Ectodermal cell (in vitro differentiated cells): ENCODE measurements around the gene PPP6R3.

Experiments used
- H3K27ac ChIP-seq: 2 replicates; pipeline ENCODE4 v1.7.0; 2013; ENCODE audit warnings: mild to moderate bottlenecking, low read depth, low read length; ENCODE audit not compliant: insufficient read depth, poor library complexity, severe bottlenecking
- H3K27me3 ChIP-seq: 2 replicates; pipeline ENCODE4 v1.7.0; 2013; ENCODE audit warnings: mild to moderate bottlenecking, low read length; ENCODE audit not compliant: insufficient read depth, control insufficient read depth, poor library complexity, severe bottlenecking
- H3K36me3 ChIP-seq: one replicate; pipeline ENCODE4 v1.7.0; 2013; ENCODE audit warnings: low read length; ENCODE audit not compliant: control insufficient read depth, insufficient read depth
- H3K4me1 ChIP-seq: one replicate; pipeline ENCODE4 v1.7.0; 2013; ENCODE audit warnings: low read length; ENCODE audit not compliant: control insufficient read depth, insufficient read depth
- H3K4me3 ChIP-seq: 2 replicates; pipeline ENCODE4 v1.7.0; 2013; ENCODE audit warnings: low read depth, low read length, control low read depth; ENCODE audit not compliant: insufficient read depth
- H3K9me3 ChIP-seq: 2 replicates; pipeline ENCODE4 v1.7.0; 2013; ENCODE audit warnings: mild to moderate bottlenecking, low read length, moderate library complexity; ENCODE audit not compliant: control insufficient read depth
- WGBS, 2 experiments: methylation state at CpG; one replicate each; pipeline ENCODE4 v1.1.7; 2013; ENCODE audit warnings: missing lambda C conversion rate in 2 of 2; 5-methylcytosine and 5-hydroxymethylcytosine counted together

The PPP6R3 gene

GRCh38 chr11:68436162-68436888 is 24.2 kb upstream of the PPP6R3 start:
- H3K36me3 ChIP-seq: no peaks in the 10 kb centered on the region
- H3K9me3 ChIP-seq: no peaks in the 10 kb centered on the region
- no peak overlapping the region for H3K4me3 ChIP-seq
- no peaks in the 10 kb centered on the region for H3K27me3 ChIP-seq
- peaks cover 12% of the 10 kb centered on the region for H3K4me1 ChIP-seq
- WGBS, 2 experiments: 92% methylated on average over 16 of the region's 16 CpGs
- H3K27ac ChIP-seq: no peak overlapping the region

DNA sequence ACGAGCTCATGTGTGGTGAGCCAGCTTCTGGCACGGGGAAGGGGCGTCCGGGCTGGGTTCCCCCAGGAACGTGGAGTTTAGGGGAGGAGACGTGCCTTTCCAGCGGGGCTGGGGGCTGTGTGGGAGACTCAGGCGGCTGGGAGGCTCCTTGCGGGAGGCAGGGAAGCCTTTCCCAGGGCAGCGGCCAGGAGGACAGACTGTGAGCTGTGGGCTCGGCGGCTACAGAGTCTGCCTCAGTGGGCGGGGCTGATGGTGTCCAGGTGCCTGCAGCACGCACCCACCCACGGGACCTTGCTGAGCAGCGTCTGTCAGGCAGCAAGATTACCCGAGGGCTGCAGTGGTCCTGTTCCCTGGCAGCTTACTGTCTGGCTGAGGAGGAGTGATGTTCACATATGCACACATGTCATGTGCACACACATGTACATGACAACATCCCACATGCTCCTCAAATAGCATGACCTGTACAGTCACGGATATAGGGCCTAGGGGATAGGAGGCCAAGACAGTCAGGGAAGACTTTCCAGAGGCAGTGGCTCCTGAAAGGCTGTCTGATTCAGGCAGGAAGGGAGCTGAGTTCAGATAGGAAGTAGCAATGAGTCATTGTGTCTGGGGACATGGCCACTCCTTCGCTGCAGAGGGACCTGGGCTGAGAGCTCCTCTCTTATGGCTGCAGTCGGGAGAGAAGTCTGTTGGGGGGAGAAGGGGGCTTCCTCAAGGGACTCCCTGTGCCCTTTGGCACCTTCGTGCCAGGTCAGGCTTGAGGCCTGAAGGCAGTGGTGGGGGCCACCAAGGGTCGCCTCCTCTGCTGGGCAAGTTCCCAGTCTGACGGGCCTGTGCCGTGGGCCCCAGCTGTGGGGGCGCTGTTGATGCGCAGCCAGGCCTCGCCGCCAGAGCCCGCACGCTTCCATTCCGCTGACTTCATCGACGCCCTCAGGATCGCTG is 23.3 kb upstream of the PPP6R3 start:
- no peaks in the 10 kb centered on the region for H3K9me3 ChIP-seq
- H3K36me3 ChIP-seq: no peaks in the 10 kb centered on the region
- no peaks in the 10 kb centered on the region for H3K27me3 ChIP-seq
- no peak overlapping the region for H3K27ac ChIP-seq
- peaks cover 21% of the 10 kb centered on the region for H3K4me1 ChIP-seq
- no peak overlapping the region for H3K4me3 ChIP-seq
- WGBS, 2 experiments: 92 to 93% methylated on average over 34 of the region's 34 CpGs

GRCh38 chr11:68437927-68438657 is 22.5 kb upstream of the PPP6R3 start:
- Histone ChIP-seq H3K27me3 (no peaks in the 10 kb centered on the region), H3K36me3 (no peaks in the 10 kb centered on the region), H3K27ac (no peak overlapping the region), H3K4me1 (peaks cover 22% of the 10 kb centered on the region), H3K9me3 (no peaks in the 10 kb centered on the region), H3K4me3 (no peak overlapping the region)
- 96% methylated on average over 34 of the region's 34 CpGs for WGBS, 2 experiments

DNA sequence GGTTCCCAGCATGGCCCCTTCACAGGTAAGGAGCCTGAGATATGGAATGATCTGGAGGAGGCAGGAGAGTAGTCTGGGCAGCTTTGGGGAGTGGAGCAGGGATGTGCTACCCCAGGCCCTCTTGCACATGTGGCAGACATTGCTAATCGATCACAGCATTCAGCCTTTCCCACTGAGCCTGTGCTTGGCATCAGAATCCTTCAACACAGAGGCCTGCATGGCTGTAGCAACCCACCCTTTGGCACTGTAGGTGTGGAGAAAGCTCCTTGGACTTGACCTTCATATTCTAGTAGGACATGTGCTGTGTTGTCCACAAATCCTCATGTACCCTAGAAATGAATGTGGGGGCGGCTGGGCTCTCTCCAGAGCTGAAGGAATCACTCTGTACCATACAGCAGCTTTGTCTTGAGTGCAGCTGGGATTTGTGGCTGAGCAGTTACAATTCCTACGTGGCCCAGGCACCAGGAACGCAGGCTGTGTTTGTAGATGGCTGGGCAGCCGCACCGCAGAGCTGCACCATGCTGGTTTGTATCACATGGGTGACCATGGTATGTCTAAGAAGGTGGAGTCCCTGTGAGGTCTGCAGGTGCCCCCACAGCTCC is 21.8 kb upstream of the PPP6R3 start:
- Histone ChIP-seq H3K4me3 (no peak overlapping the region), H3K9me3 (no peaks in the 10 kb centered on the region), H3K27ac (no peak overlapping the region), H3K4me1 (peaks cover 22% of the 10 kb centered on the region), H3K36me3 (no peaks in the 10 kb centered on the region), H3K27me3 (no peaks in the 10 kb centered on the region)
- 94% methylated on average over 6 of the region's 6 CpGs for WGBS, 2 experiments

- Histone ChIP-seq H3K4me1 (peaks cover 22% of the 10 kb centered on the region), H3K9me3 (no peaks in the 10 kb centered on the region), H3K27ac (no peak overlapping the region), H3K36me3 (no peaks in the 10 kb centered on the region), H3K4me3 (no peak overlapping the region), H3K27me3 (no peaks in the 10 kb centered on the region)
- 61 to 62% methylated on average over 38 of the region's 38 CpGs for WGBS, 2 experiments
Observed at GRCh38 chr11:68439355-68440065, 21.0 kb upstream of the PPP6R3 start.

DNA sequence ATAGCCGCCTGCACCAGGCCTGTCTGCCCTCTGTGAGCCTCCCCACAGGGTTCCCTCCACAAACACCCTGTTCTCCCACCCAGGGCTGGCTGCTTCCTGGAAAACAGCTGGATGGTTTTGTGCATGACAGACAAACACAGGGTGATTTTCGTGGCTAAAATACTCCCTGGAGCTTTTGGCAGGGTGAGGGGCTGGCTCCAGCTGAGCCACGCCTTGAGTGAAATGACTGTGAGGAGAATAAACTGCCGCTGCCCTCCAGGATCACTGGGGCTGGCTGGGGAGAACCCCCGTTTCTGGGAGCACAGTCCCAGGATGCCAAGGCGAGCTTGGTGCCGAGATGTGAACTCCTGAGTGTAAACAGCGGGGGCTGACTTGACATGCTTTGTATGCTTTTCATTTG is 20.3 kb upstream of the PPP6R3 start:
- H3K27me3 ChIP-seq: no peaks in the 10 kb centered on the region
- WGBS, 2 experiments: 80 to 82% methylated on average over 8 of the region's 8 CpGs
- no peaks in the 10 kb centered on the region for H3K9me3 ChIP-seq
- H3K4me1 ChIP-seq: peaks cover 22% of the 10 kb centered on the region
- H3K27ac ChIP-seq: no peak overlapping the region
- H3K36me3 ChIP-seq: no peaks in the 10 kb centered on the region
- no peak overlapping the region for H3K4me3 ChIP-seq

DNA sequence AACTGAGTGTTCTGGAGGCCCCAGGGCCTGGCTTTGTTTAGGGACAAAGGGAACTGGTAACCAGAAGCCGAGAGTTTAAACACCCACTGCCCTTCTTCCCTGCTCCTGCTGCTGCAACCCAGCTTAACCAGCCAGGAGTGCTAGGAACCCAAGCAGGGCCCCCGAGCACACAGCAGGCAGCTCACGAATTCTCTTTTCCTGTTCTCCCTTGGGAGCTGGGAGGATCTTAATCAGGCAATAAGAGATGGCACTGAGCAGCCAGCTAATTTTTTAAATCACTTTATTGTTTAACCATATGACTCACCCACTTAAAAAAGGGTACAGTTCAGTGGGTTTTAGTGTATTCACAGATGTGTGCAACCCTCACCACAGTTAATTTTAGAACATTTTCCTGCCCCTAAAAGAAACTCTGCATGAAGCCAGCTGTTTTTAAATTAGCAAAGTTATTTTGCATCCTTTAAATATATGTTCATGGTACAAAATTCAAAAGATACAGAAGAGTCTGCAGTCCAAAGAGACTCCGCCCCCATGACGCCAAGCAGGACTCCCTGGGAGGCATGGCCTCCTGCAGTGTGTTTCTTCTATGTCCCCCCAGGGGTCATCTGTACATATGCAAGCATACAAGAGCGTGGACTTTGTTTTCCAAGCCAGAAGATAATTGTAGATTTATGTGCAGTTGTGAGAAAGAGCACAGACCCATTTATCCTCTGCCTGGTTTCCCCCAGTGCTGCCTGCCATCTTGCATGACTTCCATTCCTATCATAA is 18.9 kb upstream of the PPP6R3 start:
- no peaks in the 10 kb centered on the region for H3K36me3 ChIP-seq
- WGBS, 2 experiments: 54 to 58% methylated on average over 6 of the region's 6 CpGs
- H3K9me3 ChIP-seq: no peaks in the 10 kb centered on the region
- H3K4me1 ChIP-seq: peaks cover 22% of the 10 kb centered on the region
- H3K27me3 ChIP-seq: no peaks in the 10 kb centered on the region
- no peak overlapping the region for H3K27ac ChIP-seq
- H3K4me3 ChIP-seq: no peak overlapping the region

DNA sequence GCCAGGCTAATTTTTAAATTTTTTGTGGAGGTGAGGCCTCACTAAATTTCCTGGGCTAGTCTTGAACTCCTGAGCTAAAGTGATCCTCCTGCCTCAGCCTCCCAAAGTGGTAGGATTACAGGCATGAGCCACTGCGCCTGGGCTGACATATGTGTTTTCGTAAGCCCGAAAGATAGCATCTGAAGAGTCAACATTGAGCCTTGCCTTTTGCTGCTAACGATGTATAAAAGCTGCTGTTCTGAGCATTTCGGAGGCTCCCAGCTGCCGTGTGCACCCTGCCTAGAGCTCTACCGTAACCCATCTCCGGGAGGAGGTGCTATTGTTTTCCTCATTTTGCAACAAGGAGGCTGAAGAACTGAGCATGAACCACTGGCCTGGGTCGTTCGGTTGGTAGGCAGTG is 18.1 kb upstream of the PPP6R3 start:
- Histone ChIP-seq H3K9me3 (no peaks in the 10 kb centered on the region), H3K27me3 (no peaks in the 10 kb centered on the region), H3K4me1 (peaks cover 22% of the 10 kb centered on the region), H3K4me3 (no peak overlapping the region), H3K27ac (no peak overlapping the region), H3K36me3 (no peaks in the 10 kb centered on the region)
- WGBS, 2 experiments: 93% methylated on average over 10 of the region's 10 CpGs

DNA sequence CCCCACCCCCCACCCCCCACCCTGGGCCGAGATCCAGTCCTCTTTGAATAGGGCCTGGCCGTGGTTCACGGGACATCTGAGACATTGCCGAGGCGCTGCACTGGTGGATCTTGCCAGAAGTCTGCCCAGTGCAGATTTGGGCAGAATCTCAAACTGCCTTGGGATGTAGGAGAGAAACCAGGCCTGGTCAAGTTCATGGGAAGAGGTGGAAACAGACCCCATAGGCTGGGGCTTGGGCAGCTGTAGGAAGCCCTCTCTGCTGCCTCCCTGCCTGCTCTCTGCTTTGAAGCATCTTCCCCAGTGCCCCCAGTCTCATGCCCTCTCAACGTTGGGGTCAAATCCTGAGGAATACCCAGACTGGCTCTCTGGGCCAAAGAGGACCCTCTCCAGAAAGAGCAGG is 16.0 kb upstream of the PPP6R3 start:
- Histone ChIP-seq H3K36me3 (no peaks in the 10 kb centered on the region), H3K4me3 (no peak overlapping the region), H3K27me3 (no peaks in the 10 kb centered on the region), H3K4me1 (peaks cover 22% of the 10 kb centered on the region), H3K27ac (no peak overlapping the region), H3K9me3 (no peaks in the 10 kb centered on the region)
- 96% methylated on average over 5 to 6 of the region's 6 CpGs for WGBS, 2 experiments
